CD8-positive, alpha-beta memory T cell (primary cell): ENCODE results near the gene TXLNB. TPM values are rescaled to one million over a fixed set of nuclear protein-coding genes. Genes with fewer than 3 reads are reported as not detected.
"Not testable (repeated sequence)": the region's sequence is repeated elsewhere in the genome, so short reads cannot be mapped to it uniquely, and the experiment has no call there.

ENCODE experiments used
- CTCF ChIA-PET: fragments of 350-600 bp; sonication (Branson Sonifier 250); formaldehyde crosslinking; loops from one replicate; lab custom pipeline; 2021; ENCODE audit warnings: antibody characterized with exemption; lab: Charles Lee
- POLR2A ChIA-PET: fragments of 350-600 bp; sonication (Branson Sonifier 250); formaldehyde crosslinking; loops from one replicate; lab custom pipeline; 2021; ENCODE audit warnings: antibody characterized with exemption; lab: Charles Lee
- DNase-seq, 5 donors: peaks; one replicate each; pipeline versions ENCODE4 v3.0.0 to v3.0.0-alpha.2; 2020 to 2022; ENCODE audit warnings: mixed read lengths in 1 of 5
- H3K27ac ChIP-seq: one replicate; pipeline ENCODE4 v1.7.0; 2013; ENCODE audit warnings: low read depth, mild to moderate bottlenecking, low read length, moderate library complexity
- H3K27me3 ChIP-seq: 2 replicates; pipeline ENCODE4 v1.7.0; 2013; ENCODE audit warnings: low read length, mild to moderate bottlenecking; ENCODE audit not compliant: insufficient read depth, poor library complexity, severe bottlenecking
- H3K36me3 ChIP-seq: 2 replicates; pipeline ENCODE4 v1.7.0; 2013; ENCODE audit warnings: mild to moderate bottlenecking, low read length, moderate library complexity; ENCODE audit not compliant: insufficient read depth
- H3K4me1 ChIP-seq: 2 replicates; pipeline ENCODE4 v1.7.0; 2013; ENCODE audit warnings: mild to moderate bottlenecking, low read length, moderate library complexity; ENCODE audit not compliant: insufficient read depth
- H3K4me3 ChIP-seq: 2 replicates; pipeline ENCODE4 v1.7.0; 2013; ENCODE audit warnings: mild to moderate bottlenecking, low read length
- H3K9me3 ChIP-seq: 2 replicates; pipeline ENCODE4 v1.7.0; 2013; ENCODE audit warnings: mild to moderate bottlenecking, low read length
- H3K27ac Mint-ChIP-seq, 8 donors: one replicate each; pipeline ENCODE4 v1.8.0; 2020 to 2021; ENCODE audit warnings: mixed read lengths in 8 of 8, mild to moderate bottlenecking in 6 of 8, inconsistent platforms in 3 of 8, moderate library complexity in 3 of 8
- H3K27me3 Mint-ChIP-seq, 2 donors: one replicate each; pipeline ENCODE4 v1.8.0; 2020 to 2021; ENCODE audit warnings: mixed read lengths in 2 of 2, mild to moderate bottlenecking in 1 of 2, moderate library complexity in 1 of 2
- H3K36me3 Mint-ChIP-seq, 3 donors: one replicate each; pipeline ENCODE4 v1.8.0; 2020 to 2021; ENCODE audit warnings: mixed read lengths in 3 of 3, inconsistent platforms in 1 of 3, mild to moderate bottlenecking in 1 of 3
- H3K4me1 Mint-ChIP-seq, 3 donors: one replicate each; pipeline ENCODE4 v1.8.0; 2020 to 2021; ENCODE audit warnings: mixed read lengths in 3 of 3, inconsistent platforms in 1 of 3, mild to moderate bottlenecking in 1 of 3
- H3K4me3 Mint-ChIP-seq, 7 donors: one replicate each; pipeline ENCODE4 v1.8.0; 2020 to 2021; ENCODE audit warnings: mixed read lengths in 7 of 7, mild to moderate bottlenecking in 6 of 7, moderate library complexity in 4 of 7, inconsistent platforms in 2 of 7
- H3K9me3 Mint-ChIP-seq, 5 donors: one replicate each; pipeline ENCODE4 v1.8.0; 2020 to 2022; ENCODE audit warnings: mixed read lengths in 5 of 5, mild to moderate bottlenecking in 3 of 5, moderate library complexity in 2 of 5, inconsistent platforms in 1 of 5
- polyA plus RNA-seq: library from polyadenylated mRNA; unstranded; fragments of 300-500 nt; fragmentation: Illumina TruSeq; gene quantifications from one replicate; pipeline ENCODE4 v1.2.3, GENCODE V29; 2021
- total RNA-seq, 2 experiments: library from RNA; stranded (reverse); gene quantifications; one replicate each; pipeline ENCODE4 v1.2.3, GENCODE V29; 2021

Gene TXLNB
- total and polyA plus RNA-seq, 3 experiments from 2014 or later, result 0.13 to 0.47 (median 0.35) TPM

DNA sequence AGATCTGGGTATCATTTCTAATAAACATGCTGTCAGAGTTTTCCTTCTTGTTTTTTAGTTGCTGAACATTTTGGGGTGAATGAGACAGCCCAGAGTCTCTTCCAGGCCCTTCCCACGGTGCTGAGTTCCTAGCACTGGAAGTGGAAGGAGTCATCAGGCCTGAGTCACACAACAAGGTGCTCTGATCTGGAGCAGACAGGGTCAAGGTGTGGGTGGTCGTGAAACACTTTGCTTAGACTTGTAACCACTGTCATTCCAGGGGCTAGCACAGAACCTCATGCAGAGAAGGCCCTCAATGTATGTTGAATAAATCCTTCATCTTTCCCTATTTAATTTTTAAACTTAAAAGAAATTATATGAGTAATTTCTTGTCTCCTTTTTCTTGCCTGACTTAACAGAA, 60.6 kb downstream of the TXLNB start:
- Mint-ChIP-seq H3K9me3 (peaks cover 0 to 4% (median 3%) of the 10 kb centered on the region in 5 donors), H3K27ac (peak overlapping the region in 4 of 8 donors; percentile 5 to 73 (median 52)), H3K36me3 (peaks cover 0 to 4% (median 4%) of the 10 kb centered on the region in 3 donors), H3K4me1 (peaks cover 0 to 10% (median 10%) of the 10 kb centered on the region in 3 donors), H3K27me3 (no peaks in the 10 kb centered on the region), H3K4me3 (no peak overlapping the region)
- Histone ChIP-seq H3K9me3 (no peaks in the 10 kb centered on the region), H3K4me3 (no peak overlapping the region), H3K27ac (no peak overlapping the region), H3K36me3 (no peaks in the 10 kb centered on the region), H3K27me3 (no peaks in the 10 kb centered on the region), H3K4me1 (no peaks in the 10 kb centered on the region)
- ChIA-PET POLR2A (interaction anchor here (1.5 kb wide), 1 partner anchor 133 kb away, joined by 4 read pairs; no protein-coding TSS in a partner anchor), CTCF (interaction anchor here (1.7 to 2.0 kb wide), 2 partner anchors 10 to 12 kb away, joined by 5 to 9 read pairs; no protein-coding TSS in a partner anchor)
- no peak for DNase-seq

DNA sequence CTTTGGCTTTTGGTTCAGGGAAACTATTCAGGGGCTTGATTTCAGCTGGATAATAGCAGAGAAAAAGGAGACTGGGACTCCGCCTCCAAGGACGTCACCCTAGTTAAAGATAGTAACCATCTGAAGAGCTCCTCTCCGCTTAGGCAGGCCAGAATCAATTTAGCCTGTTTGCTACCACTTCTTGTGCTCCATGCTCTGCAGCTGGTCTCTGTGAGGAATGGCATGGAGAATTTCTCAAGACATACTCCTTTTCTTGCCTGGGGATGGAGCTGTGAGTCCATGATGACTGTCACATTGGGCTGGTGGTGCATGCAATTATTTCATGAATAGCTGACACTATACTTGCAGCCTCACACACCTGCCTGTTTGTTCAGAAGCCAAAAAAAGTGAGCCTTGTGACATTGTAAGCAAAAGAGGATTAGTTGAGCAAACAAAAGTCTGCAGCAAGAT, 61.4 kb downstream of the TXLNB start:
- H3K27ac ChIP-seq, result no peak overlapping the region
- H3K36me3 Mint-ChIP-seq, result peaks cover 0 to 4% (median 4%) of the 10 kb centered on the region in 3 donors
- no peaks in the 10 kb centered on the region for H3K27me3 ChIP-seq
- H3K9me3 ChIP-seq, result no peaks in the 10 kb centered on the region
- CTCF ChIA-PET, result interaction anchor here (1.0 to 3.1 kb wide), 6 partner anchors 9 to 144 kb away, joined by 3 to 10 read pairs (median 4); partner anchors contain the start of gene CITED2
- peak overlapping the region in 3 of 8 donors; percentile 3 to 73 (median 36) for H3K27ac Mint-ChIP-seq
- H3K9me3 Mint-ChIP-seq, result peaks cover 0 to 4% (median 3%) of the 10 kb centered on the region in 5 donors
- H3K4me1 Mint-ChIP-seq, result peaks cover 0 to 10% (median 10%) of the 10 kb centered on the region in 3 donors
- H3K27me3 Mint-ChIP-seq, result no peaks in the 10 kb centered on the region
- H3K4me3 ChIP-seq, result no peak overlapping the region
- H3K4me1 ChIP-seq, result no peaks in the 10 kb centered on the region
- H3K4me3 Mint-ChIP-seq, result no peak overlapping the region
- no peak for DNase-seq
- POLR2A ChIA-PET, result interaction anchor here (0.9 to 1.5 kb wide), 2 partner anchors 20 to 134 kb away, joined by 3 to 4 read pairs; no protein-coding TSS in a partner anchor
- H3K36me3 ChIP-seq, result no peaks in the 10 kb centered on the region

DNA sequence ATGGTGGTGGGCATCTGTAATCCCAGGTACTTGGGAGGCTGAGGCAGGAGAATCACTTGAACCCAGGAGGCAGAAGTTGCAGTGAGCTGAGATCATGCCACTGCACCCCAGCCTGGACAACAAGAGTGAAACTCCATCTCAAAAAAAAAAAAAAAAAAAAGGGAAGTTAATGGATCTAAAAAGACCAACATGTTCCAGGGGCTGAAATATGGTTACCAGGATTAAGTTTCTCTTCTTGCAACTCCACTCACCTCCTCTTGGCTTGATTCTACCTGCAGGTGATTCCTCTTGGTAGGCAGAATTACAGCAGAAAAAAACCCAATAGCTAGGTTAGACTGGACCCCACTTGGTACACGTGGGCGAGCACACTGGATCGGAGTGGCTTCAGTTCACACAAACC, 63.4 kb downstream of the TXLNB start:
- H3K4me3 Mint-ChIP-seq, result not testable (repeated sequence)
- H3K4me1 Mint-ChIP-seq, result peaks cover 0 to 10% (median 10%) of the 10 kb centered on the region in 3 donors
- CTCF ChIA-PET, result interaction anchor here (1.6 to 3.1 kb wide), 2 partner anchors 136 to 141 kb away, joined by 4 to 10 read pairs; no protein-coding TSS in a partner anchor

DNA sequence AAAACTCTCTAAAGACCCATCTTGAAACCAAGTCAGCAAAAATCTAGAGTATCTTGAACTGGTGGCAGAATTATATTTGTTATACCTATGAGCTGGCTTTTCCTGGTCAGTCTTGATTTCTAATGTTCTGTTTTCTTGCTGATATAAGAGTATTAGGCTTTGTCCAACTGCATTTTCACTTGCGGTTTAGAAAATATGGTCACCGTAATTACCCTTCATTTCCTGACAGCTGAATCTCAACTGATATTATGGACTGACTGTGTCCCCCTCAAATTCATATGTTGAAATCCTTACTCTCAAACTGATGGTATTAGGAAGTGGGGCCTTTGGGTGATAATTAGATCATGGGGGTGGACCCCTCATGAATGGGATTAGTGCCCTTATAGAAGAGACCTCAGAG, 72.1 kb downstream of the TXLNB start:
- H3K9me3 Mint-ChIP-seq, result peaks cover 0 to 1% (median 0%) of the 10 kb centered on the region in 5 donors
- peaks cover 8 to 12% (median 12%) of the 10 kb centered on the region in 3 donors for H3K4me1 Mint-ChIP-seq
- peaks cover 0 to 4% (median 0%) of the 10 kb centered on the region in 3 donors for H3K36me3 Mint-ChIP-seq
- H3K36me3 ChIP-seq, result no peaks in the 10 kb centered on the region
- no peak overlapping the region for H3K4me3 ChIP-seq
- no peak overlapping the region for H3K4me3 Mint-ChIP-seq
- no peaks in the 10 kb centered on the region for H3K27me3 Mint-ChIP-seq
- H3K27ac Mint-ChIP-seq, result peak overlapping the region in 5 of 8 donors; percentile 31 to 91 (median 89)
- H3K27me3 ChIP-seq, result no peaks in the 10 kb centered on the region
- no peaks in the 10 kb centered on the region for H3K9me3 ChIP-seq
- H3K27ac ChIP-seq, result no peak overlapping the region
- H3K4me1 ChIP-seq, result peaks cover 7% of the 10 kb centered on the region
- DNase-seq, result no peak
- CTCF ChIA-PET, result interaction anchor here (0.5 to 5.9 kb wide), 49 partner anchors 10 to 1151 kb away, joined by 3 to 88 read pairs (median 4); partner anchors contain the start of genes CITED2 and TXLNB
- POLR2A ChIA-PET, result interaction anchor here (0.6 to 1.1 kb wide), 5 partner anchors 71 to 155 kb away, joined by 3 to 11 read pairs (median 3); partner anchors contain the start of genes CITED2 and TXLNB

More for the DNA sequence above, 63.4 kb downstream of the TXLNB start:
- H3K9me3 Mint-ChIP-seq, H3K36me3 ChIP-seq, H3K4me1 ChIP-seq, H3K27me3 ChIP-seq, H3K9me3 ChIP-seq, H3K36me3 Mint-ChIP-seq, H3K27ac ChIP-seq, H3K27me3 Mint-ChIP-seq, DNase-seq, H3K4me3 ChIP-seq, H3K27ac Mint-ChIP-seq, POLR2A ChIA-PET: not testable (repeated sequence)

DNA sequence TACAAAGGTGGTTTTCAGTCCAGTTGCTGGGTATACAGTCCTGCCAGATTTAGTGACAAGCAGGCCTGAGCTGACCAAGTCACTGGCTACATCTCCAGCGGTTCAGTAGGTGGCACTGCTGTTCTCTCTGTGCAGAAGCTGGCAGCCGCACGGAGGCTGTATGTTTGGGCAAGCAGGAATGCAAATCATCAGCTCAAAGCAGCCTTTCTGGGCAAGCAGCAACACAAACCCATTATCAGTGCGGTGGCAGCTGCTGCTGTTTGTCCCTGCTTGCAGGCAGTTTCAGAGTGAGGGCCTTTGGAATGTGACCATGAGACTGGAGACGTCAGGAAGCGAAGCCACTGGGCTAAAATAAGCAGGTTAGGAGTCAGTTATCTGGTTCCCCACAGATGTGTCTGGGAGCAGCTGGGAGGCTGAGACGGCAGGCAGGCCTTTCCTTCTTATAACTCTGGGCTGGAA, 72.5 kb downstream of the TXLNB start:
- peak overlapping the region in 3 of 7 donors; percentile 40 to 81 (median 62) for H3K4me3 Mint-ChIP-seq
- peaks cover 8 to 12% (median 12%) of the 10 kb centered on the region in 3 donors for H3K4me1 Mint-ChIP-seq
- Histone ChIP-seq H3K27ac (no peak overlapping the region), H3K27me3 (no peaks in the 10 kb centered on the region), H3K4me1 (peaks cover 7% of the 10 kb centered on the region), H3K9me3 (no peaks in the 10 kb centered on the region), H3K4me3 (no peak overlapping the region), H3K36me3 (no peaks in the 10 kb centered on the region)
- H3K27me3 Mint-ChIP-seq, result no peaks in the 10 kb centered on the region
- CTCF ChIA-PET, result interaction anchor here (0.5 to 5.9 kb wide), 49 partner anchors 10 to 1152 kb away, joined by 3 to 88 read pairs (median 4); partner anchors contain the start of genes CITED2 and TXLNB
- POLR2A ChIA-PET, result interaction anchor here (0.6 to 1.1 kb wide), 5 partner anchors 72 to 155 kb away, joined by 3 to 11 read pairs (median 3); partner anchors contain the start of genes CITED2 and TXLNB
- H3K36me3 Mint-ChIP-seq, result peaks cover 0 to 4% (median 0%) of the 10 kb centered on the region in 3 donors
- peaks cover 0 to 1% (median 0%) of the 10 kb centered on the region in 5 donors for H3K9me3 Mint-ChIP-seq
- peak overlapping the region in 7 of 8 donors; percentile 31 to 91 (median 85) for H3K27ac Mint-ChIP-seq
- DNase-seq, result peak; percentile 37 to 80 (median 55)

DNA sequence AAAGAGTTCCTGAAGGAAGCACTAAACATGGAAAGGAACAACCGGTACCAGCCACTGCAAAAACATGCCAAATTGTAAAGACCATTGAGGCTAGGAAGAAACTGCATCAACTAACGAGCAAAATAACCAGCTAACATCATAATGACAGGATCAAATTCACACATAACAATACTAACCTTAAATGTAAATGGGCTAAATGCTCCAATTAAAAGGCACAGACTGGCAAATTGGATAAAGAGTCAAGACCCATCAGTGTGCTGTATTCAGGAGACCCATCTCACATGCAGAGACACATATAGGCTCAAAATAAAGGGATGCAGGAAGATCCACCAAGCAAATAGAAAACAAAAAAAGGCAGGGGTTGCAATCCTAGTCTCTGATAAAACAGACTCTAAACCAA, 79.3 kb downstream of the TXLNB start:
- peaks cover 16 to 21% (median 20%) of the 10 kb centered on the region in 3 donors for H3K4me1 Mint-ChIP-seq
- peaks cover 12 to 42% (median 38%) of the 10 kb centered on the region in 5 donors for H3K9me3 Mint-ChIP-seq
- H3K36me3 ChIP-seq, H3K27ac ChIP-seq, H3K27ac Mint-ChIP-seq, CTCF ChIA-PET, POLR2A ChIA-PET, H3K9me3 ChIP-seq, H3K4me3 ChIP-seq, H3K27me3 Mint-ChIP-seq, DNase-seq, H3K4me1 ChIP-seq, H3K4me3 Mint-ChIP-seq, H3K27me3 ChIP-seq: not testable (repeated sequence)
- peaks cover 6 to 38% (median 10%) of the 10 kb centered on the region in 3 donors for H3K36me3 Mint-ChIP-seq

DNA sequence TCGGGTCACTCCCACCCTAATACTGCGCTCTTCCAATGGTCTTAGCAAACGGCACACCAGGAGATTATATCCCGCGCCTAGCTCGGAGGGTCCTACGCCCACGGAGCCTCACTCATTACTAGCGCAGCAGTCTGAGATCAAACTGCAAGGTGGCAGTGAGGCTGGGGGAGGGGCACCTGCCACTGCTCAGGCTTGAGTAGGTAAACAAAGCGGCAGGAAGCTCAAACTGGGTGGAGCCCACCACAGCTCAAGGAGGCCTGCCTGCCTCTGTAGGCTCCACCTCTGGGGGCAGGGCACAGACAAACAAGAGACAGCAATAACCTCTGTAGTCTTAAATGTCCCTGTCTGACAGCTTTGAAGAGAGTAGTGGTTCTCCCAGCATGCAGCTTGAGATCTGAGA, 81.0 kb downstream of the TXLNB start:
- POLR2A ChIA-PET, H3K27me3 Mint-ChIP-seq, H3K4me3 ChIP-seq, H3K27me3 ChIP-seq, H3K27ac ChIP-seq, H3K9me3 ChIP-seq, H3K36me3 ChIP-seq, H3K4me1 ChIP-seq: not testable (repeated sequence)
- Mint-ChIP-seq H3K27ac (peak overlapping the region in 1 of 8 donors; percentile 15), H3K4me3 (peak overlapping the region in 1 of 7 donors; percentile 31), H3K4me1 (peaks cover 16 to 21% (median 20%) of the 10 kb centered on the region in 3 donors), H3K36me3 (peaks cover 9 to 52% (median 16%) of the 10 kb centered on the region in 3 donors), H3K9me3 (peaks cover 21 to 58% (median 49%) of the 10 kb centered on the region in 5 donors)
- CTCF ChIA-PET, result interaction anchor here (1.0 kb wide), 1 partner anchor 86 kb away, joined by 3 read pairs; no protein-coding TSS in a partner anchor
- DNase-seq, result peak in 1 of 5 donors; percentile 5
